K562 (cell line): Measurements from ENCODE around the gene DHX29. TPM values are rescaled to one million over a fixed set of nuclear protein-coding genes. Genes with fewer than 3 reads are reported as not detected.

Source experiments
- ATAC-seq: fragments of 200-7000 bp; cut with Tn5 transposase; 3 replicates; pipeline ENCODE4 v1.9.1; 2020; ENCODE audit warnings: moderate library complexity
- BruUV-seq: library from RNA; stranded (reverse); fragments of 400-500 nt; replicated peaks from 2 replicates; lab custom pipeline; 2021; lab: Mats Ljungman, UMichigan
- CTCF ChIA-PET: fragments of 300-600 bp; formaldehyde crosslinking; extraction: SDS; loops from one replicate; lab custom pipeline; 2021; ENCODE audit warnings: low intra/inter-chr PET ratio; lab: Yijun Ruan, JAX
- POLR2A ChIA-PET: fragments of 300-600, 350-650 bp; sonication (Branson Sonifier 250); formaldehyde crosslinking; extraction: SDS; loops from one replicate; lab custom pipeline; 2021; ENCODE audit warnings: antibody characterized with exemption, inconsistent platforms; lab: Yijun Ruan, JAX
- DNase-seq, 4 experiments: peaks; one replicate each; pipeline versions ENCODE4 v3.0.0 to v3.0.0-alpha.2; 2011 to 2018; ENCODE audit warnings: low spot score in 3 of 4, mixed read lengths in 3 of 4; ENCODE audit errors: extremely low read depth in 1 of 4
- FAIRE-seq: peaks from 2 replicates; lab custom pipeline; 2011; peaks lifted over from hg19 to GRCh38; lab: Jason Lieb, UNC
- H2AFZ ChIP-seq: 2 replicates; pipeline ENCODE4 v1.6.0; 2011; ENCODE audit warnings: low read depth, low read length, control low read depth, inconsistent platforms
- H3K27ac ChIP-seq: fragments of 200-600 bp; 3 replicates; pipeline ENCODE4 v1.8.0; 2011; ENCODE audit warnings: low read depth, mild to moderate bottlenecking, control low read depth, inconsistent platforms, low read length, moderate library complexity, mixed read lengths; ENCODE audit errors: extremely low read depth
- H3K27me3 ChIP-seq, 2 experiments: fragments of 300-600 bp in 1 of 2; 2 replicates in 1 of 2; 3 replicates in 1 of 2; pipeline versions ENCODE4 v1.6.0 to v1.8.0; 2011; ENCODE audit warnings: inconsistent platforms in 2 of 2, low read length in 2 of 2, mild to moderate bottlenecking in 1 of 2, mixed read lengths in 1 of 2, moderate library complexity in 1 of 2; ENCODE audit not compliant: control insufficient read depth in 2 of 2, insufficient read depth in 2 of 2
- H3K36me3 ChIP-seq: fragments of 300-600 bp; 3 replicates; pipeline ENCODE4 v1.8.0; 2011; ENCODE audit warnings: mild to moderate bottlenecking, low read length, inconsistent platforms; ENCODE audit not compliant: control insufficient read depth, insufficient read depth
- H3K4me1 ChIP-seq, 2 experiments: fragments of 200-600 bp in 1 of 2; replicated peaks in 1 of 2; 2 replicates in 1 of 2; 3 replicates in 1 of 2; pipeline versions ENCODE4 v1.5.1 to v1.8.0; 2011; ENCODE audit warnings: inconsistent platforms in 2 of 2, low read length in 2 of 2, mild to moderate bottlenecking in 1 of 2, mixed read lengths in 1 of 2, moderate library complexity in 1 of 2; ENCODE audit not compliant: control insufficient read depth in 2 of 2, insufficient read depth in 2 of 2
- H3K4me2 ChIP-seq: 2 replicates; pipeline ENCODE4 v1.6.1; 2011; ENCODE audit warnings: low read length, control low read depth, inconsistent platforms, mixed read lengths; ENCODE audit not compliant: insufficient read depth
- H3K4me3 ChIP-seq: fragments of 200-600 bp; sonication (generic), shearing (Covaris generic); 2 replicates; pipeline ENCODE4 v1.5.1; 2016; ENCODE audit warnings: control low read depth, inconsistent platforms
- H3K79me2 ChIP-seq: fragments of 200-600 bp; 3 replicates; pipeline ENCODE4 v1.8.0; 2011; ENCODE audit warnings: low read length, inconsistent platforms; ENCODE audit not compliant: control insufficient read depth, insufficient read depth
- H3K9ac ChIP-seq, 2 experiments: 2 replicates each; pipeline versions ENCODE4 v1.6.0 to v1.6.1; 2011; ENCODE audit warnings: low read depth in 2 of 2, low read length in 2 of 2, control low read depth in 1 of 2, inconsistent platforms in 1 of 2, mild to moderate bottlenecking in 1 of 2, mixed read lengths in 1 of 2; ENCODE audit not compliant: insufficient read depth in 1 of 2
- H3K9me1 ChIP-seq: one replicate; pipeline ENCODE4 v1.6.0; 2011; ENCODE audit warnings: inconsistent platforms, mild to moderate bottlenecking, low read length, moderate library complexity; ENCODE audit not compliant: control insufficient read depth, insufficient read depth
- H3K9me3 ChIP-seq: replicated peaks from 2 replicates; pipeline ENCODE4 v1.5.1; 2011; ENCODE audit warnings: low read depth, low read length, inconsistent platforms; ENCODE audit not compliant: control insufficient read depth, insufficient read depth
- H4K20me1 ChIP-seq: replicated peaks from 2 replicates; pipeline ENCODE4 v1.6.1; 2011; ENCODE audit warnings: low read length, inconsistent platforms, mixed read lengths; ENCODE audit not compliant: control insufficient read depth, insufficient read depth
- SMAD2 ChIP-seq: fragments of 150-350 bp; IDR thresholded peaks from 2 replicates; pipeline ENCODE4 v1.6.1; 2014; ENCODE audit warnings: low read depth, mild to moderate bottlenecking, low read length
- SPI1 ChIP-seq: IDR thresholded peaks from 2 replicates; pipeline ENCODE4 v1.6.1; 2011; ENCODE audit warnings: low read depth, low read length, control low read depth, borderline replicate concordance
- ZFP1 ChIP-seq: fragments of 450-650 bp; formaldehyde crosslinking; IDR thresholded peaks from 2 replicates; pipeline ENCODE4 v1.4.0; 2020; ENCODE audit warnings: mild to moderate bottlenecking, mixed read lengths
- WGBS: fragments of 100-300 bp; shearing (Covaris generic); methylation state at CpG from one replicate; pipeline ENCODE4 v1.1.6; 2016; ENCODE audit warnings: low coverage, mixed read lengths; ENCODE audit not compliant: insufficient coverage; ENCODE audit errors: missing lambda C conversion rate; 5-methylcytosine and 5-hydroxymethylcytosine counted together
- in situ Hi-C: fragments of 300-500 bp; cut with MboI; formaldehyde crosslinking; loops from 4 replicates; pipeline ENCODE4 v1.15.0; 2018; ENCODE audit warnings: inconsistent platforms, mixed read lengths
- intact Hi-C: fragments of 100-400 bp; cut with micrococcal nuclease; formaldehyde crosslinking; loops from 2 replicates; pipeline ENCODE4 v1.14.2; 2022
- polyA plus RNA-seq, 8 experiments: library from polyadenylated mRNA; depleted of rRNA in 4 of 8; stranded (reverse) in 5 of 8; unstranded in 3 of 8; fragments of >200 nt; fragmentation: Nextera tagmentation in 2 of 8; fragmentation: Illumina TruSeq in 1 of 8; extraction: Ambion mirVana in 2 of 8; extraction: Trizol in 1 of 8; gene quantifications; 2 replicates each; pipeline versions ENCODE4 v1.2.1 to v1.2.3, GENCODE V29; 2011 to 2014; ENCODE audit warnings: inconsistent platforms in 1 of 8, missing spikeins in 1 of 8
- total RNA-seq, 7 experiments: library from RNA; depleted of rRNA in 6 of 7; stranded (reverse); fragments of >200 nt in 6 of 7; fragmentation: Illumina TruSeq in 2 of 7; extraction: Trizol in 2 of 7; gene quantifications; 2 replicates each; pipeline versions ENCODE4 v1.2.1 to v1.2.3, GENCODE V29; 2011 to 2021; ENCODE audit warnings: low replicate concordance in 1 of 7
- TF ChIP-seq, protein P1 (sequence below): fragments of 450-650 bp; IDR thresholded peaks from 2 replicates; pipeline ENCODE4 v1.6.1; 2016; ENCODE audit warnings: borderline replicate concordance
- TF ChIP-seq, protein P2 (sequence below): fragments of 250-450 bp; sonication (Bioruptor Pico); IDR thresholded peaks from 2 replicates; pipeline ENCODE4 v1.9.0; 2021; ENCODE audit warnings: mild to moderate bottlenecking

Gene DHX29
- total and polyA plus RNA-seq, 9 of the 15 experiments (the other 6 are each of a cell fraction or from before 2014, with no cell fraction given): 7.5 to 42.1 (median 25.0) TPM

GRCh38 chr5:55305345-55305744 lies 2.1 kb downstream of the DHX29 start:
- FAIRE-seq: peak; percentile 40
- POLR2A ChIA-PET: no interaction called here
- H3K36me3 ChIP-seq: peaks cover 21% of the 10 kb centered on the region

More at GRCh38 chr5:55305345-55305744, 2.1 kb downstream of the DHX29 start:
- DNase-seq: no peak
- peak overlapping the region in 1 of 2 experiments; percentile 100; a peak in 2 of 4 replicates for H3K9ac ChIP-seq
- no peaks in the 10 kb centered on the region for H4K20me1 ChIP-seq
- 1% methylated on average over 4 of the region's 4 CpGs for WGBS
- no peaks in the 10 kb centered on the region for H3K9me1 ChIP-seq
- peak overlapping the region; percentile 93 for H3K4me2 ChIP-seq
- peaks cover 98% of the 10 kb centered on the region for H3K79me2 ChIP-seq
- in situ Hi-C loops (no loop called here), intact Hi-C loops (loop anchor here (5.0 to 10.0 kb wide), 2 partner anchors 78 to 131 kb away; partner anchors contain the start of genes CDC20B and MCIDAS)
- peak overlapping the region; percentile 82 for H3K4me3 ChIP-seq
- CTCF ChIA-PET: no interaction called here
- TF ChIP-seq, protein P1, sequence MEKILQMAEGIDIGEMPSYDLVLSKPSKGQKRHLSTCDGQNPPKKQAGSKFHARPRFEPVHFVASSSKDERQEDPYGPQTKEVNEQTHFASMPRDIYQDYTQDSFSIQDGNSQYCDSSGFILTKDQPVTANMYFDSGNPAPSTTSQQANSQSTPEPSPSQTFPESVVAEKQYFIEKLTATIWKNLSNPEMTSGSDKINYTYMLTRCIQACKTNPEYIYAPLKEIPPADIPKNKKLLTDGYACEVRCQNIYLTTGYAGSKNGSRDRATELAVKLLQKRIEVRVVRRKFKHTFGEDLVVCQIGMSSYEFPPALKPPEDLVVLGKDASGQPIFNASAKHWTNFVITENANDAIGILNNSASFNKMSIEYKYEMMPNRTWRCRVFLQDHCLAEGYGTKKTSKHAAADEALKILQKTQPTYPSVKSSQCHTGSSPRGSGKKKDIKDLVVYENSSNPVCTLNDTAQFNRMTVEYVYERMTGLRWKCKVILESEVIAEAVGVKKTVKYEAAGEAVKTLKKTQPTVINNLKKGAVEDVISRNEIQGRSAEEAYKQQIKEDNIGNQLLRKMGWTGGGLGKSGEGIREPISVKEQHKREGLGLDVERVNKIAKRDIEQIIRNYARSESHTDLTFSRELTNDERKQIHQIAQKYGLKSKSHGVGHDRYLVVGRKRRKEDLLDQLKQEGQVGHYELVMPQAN: 0 out of 2 replicates have a peak, but pooled peaks have one; percentile 17
- TF ChIP-seq SMAD2: no peak
- peak; percentile 68; the same call in 1 of the 2 replicates for TF ChIP-seq SPI1
- no peak for TF ChIP-seq ZFP1 (CRISPR knock-in tag)
- TF ChIP-seq, protein P2, sequence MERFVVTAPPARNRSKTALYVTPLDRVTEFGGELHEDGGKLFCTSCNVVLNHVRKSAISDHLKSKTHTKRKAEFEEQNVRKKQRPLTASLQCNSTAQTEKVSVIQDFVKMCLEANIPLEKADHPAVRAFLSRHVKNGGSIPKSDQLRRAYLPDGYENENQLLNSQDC: no peak
- peak overlapping the region; percentile 56 for H3K27ac ChIP-seq
- H3K4me1 ChIP-seq: peaks cover 3 to 7% of the 10 kb centered on the region in 2 experiments; a peak in 2 of 5 replicates
- no peak for ATAC-seq
- peaks cover 7% of the 10 kb centered on the region for H3K9me3 ChIP-seq
- no peak overlapping the region for H2AFZ ChIP-seq
- no TSS peak for BruUV-seq
- H3K27me3 ChIP-seq: no peaks in the 10 kb centered on the region
